ENCODE data around the gene THSD4.

DNA sequence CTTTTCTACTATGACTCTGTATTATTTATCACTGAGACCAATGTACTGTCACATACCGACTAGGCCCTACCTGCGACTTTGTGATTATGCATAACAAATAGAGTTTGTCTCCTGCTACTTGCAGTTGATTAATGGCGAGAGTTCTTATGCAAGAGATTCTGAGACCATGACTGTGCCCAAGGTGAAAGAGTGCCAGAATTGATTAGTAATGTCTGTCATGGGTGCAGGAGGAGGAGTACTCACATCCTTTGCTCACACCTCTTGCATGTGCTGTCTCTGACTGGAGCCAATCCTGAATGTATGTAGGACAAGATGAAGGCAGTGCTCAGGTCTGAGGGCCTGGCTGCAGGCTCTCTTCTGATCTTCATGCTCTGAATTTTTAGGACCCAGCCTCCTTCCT lies 260.7 kb downstream of the THSD4 start:
- no peak for TF ChIP-seq POLR2AphosphoS5 (IDR thresholded peaks at IDR 0.05)
- TF ChIP-seq, protein P1, sequence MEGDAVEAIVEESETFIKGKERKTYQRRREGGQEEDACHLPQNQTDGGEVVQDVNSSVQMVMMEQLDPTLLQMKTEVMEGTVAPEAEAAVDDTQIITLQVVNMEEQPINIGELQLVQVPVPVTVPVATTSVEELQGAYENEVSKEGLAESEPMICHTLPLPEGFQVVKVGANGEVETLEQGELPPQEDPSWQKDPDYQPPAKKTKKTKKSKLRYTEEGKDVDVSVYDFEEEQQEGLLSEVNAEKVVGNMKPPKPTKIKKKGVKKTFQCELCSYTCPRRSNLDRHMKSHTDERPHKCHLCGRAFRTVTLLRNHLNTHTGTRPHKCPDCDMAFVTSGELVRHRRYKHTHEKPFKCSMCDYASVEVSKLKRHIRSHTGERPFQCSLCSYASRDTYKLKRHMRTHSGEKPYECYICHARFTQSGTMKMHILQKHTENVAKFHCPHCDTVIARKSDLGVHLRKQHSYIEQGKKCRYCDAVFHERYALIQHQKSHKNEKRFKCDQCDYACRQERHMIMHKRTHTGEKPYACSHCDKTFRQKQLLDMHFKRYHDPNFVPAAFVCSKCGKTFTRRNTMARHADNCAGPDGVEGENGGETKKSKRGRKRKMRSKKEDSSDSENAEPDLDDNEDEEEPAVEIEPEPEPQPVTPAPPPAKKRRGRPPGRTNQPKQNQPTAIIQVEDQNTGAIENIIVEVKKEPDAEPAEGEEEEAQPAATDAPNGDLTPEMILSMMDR (IDR thresholded peaks at IDR 0.05), result no peak
- TF ChIP-seq EP300 (IDR thresholded peaks at IDR 0.05), result no peak
- no peak for TF ChIP-seq POLR2A (IDR thresholded peaks at IDR 0.05)

Measured in suprapubic skin (tissue), 4 donors.